ENCODE results near the gene CLEC2B.

The CLEC2B gene

GRCh38 chr12:9870286-9870866, 1.2 kb upstream of the CLEC2B start:
- in situ Hi-C loops (cut with HindIII; ENCODE audit: low sequenced_read_pairs), result no loop called here

GRCh38 chr12:9868951-9869306, 225 bp downstream of the CLEC2B start:
- in situ Hi-C loops (cut with HindIII; ENCODE audit: low sequenced_read_pairs), result no loop called here

- in situ Hi-C loops (cut with HindIII; ENCODE audit: low sequenced_read_pairs), result no loop called here
Observed at GRCh38 chr12:9868311-9868801, 798 bp downstream of the CLEC2B start.

- in situ Hi-C loops (cut with HindIII; ENCODE audit: low sequenced_read_pairs), result no loop called here
Observed at GRCh38 chr12:9867531-9867930, 1.6 kb downstream of the CLEC2B start.

- in situ Hi-C loops (cut with HindIII; ENCODE audit: low sequenced_read_pairs), result no loop called here
Observed at GRCh38 chr12:9866860-9867269, 2.3 kb downstream of the CLEC2B start.

GRCh38 chr12:9864913-9865675, 4.1 kb downstream of the CLEC2B start:
- in situ Hi-C loops (cut with HindIII; ENCODE audit: low sequenced_read_pairs), result no loop called here

GRCh38 chr12:9858135-9858534, 11.0 kb downstream of the CLEC2B start:
- in situ Hi-C loops (cut with HindIII; ENCODE audit: low sequenced_read_pairs), result no loop called here

GRCh38 chr12:9856894-9857293, 12.3 kb downstream of the CLEC2B start:
- in situ Hi-C loops (cut with HindIII; ENCODE audit: low sequenced_read_pairs), result no loop called here

- in situ Hi-C loops (cut with HindIII; ENCODE audit: low sequenced_read_pairs), result no loop called here
Observed at GRCh38 chr12:9856151-9856550, 13.0 kb downstream of the CLEC2B start.

- in situ Hi-C loops (cut with HindIII; ENCODE audit: low sequenced_read_pairs), result no loop called here
Observed at GRCh38 chr12:9851927-9852326, 17.2 kb downstream of the CLEC2B start.

- in situ Hi-C loops (cut with HindIII; ENCODE audit: low sequenced_read_pairs), result no loop called here
Observed at GRCh38 chr12:9851050-9851449, 18.1 kb downstream of the CLEC2B start.

- in situ Hi-C loops (cut with HindIII; ENCODE audit: low sequenced_read_pairs), result no loop called here
Observed at GRCh38 chr12:9848899-9849298, 20.3 kb downstream of the CLEC2B start.

GRCh38 chr12:9843407-9843806, 25.7 kb downstream of the CLEC2B start:
- in situ Hi-C loops (cut with HindIII; ENCODE audit: low sequenced_read_pairs), result no loop called here

- in situ Hi-C loops (cut with HindIII; ENCODE audit: low sequenced_read_pairs), result no loop called here
Observed at GRCh38 chr12:9831720-9832119, 37.4 kb downstream of the CLEC2B start.

- in situ Hi-C loops (cut with HindIII; ENCODE audit: low sequenced_read_pairs), result no loop called here
Observed at GRCh38 chr12:9829982-9830381, 39.2 kb downstream of the CLEC2B start.

GRCh38 chr12:9829483-9829882, 39.7 kb downstream of the CLEC2B start:
- in situ Hi-C loops (cut with HindIII; ENCODE audit: low sequenced_read_pairs), result no loop called here

GRCh38 chr12:9827209-9827888, 41.8 kb downstream of the CLEC2B start, which contains the start of gene KLRF1:
Gene KLRF1, plus strand, starts transcription at chr12:9827481. Its CDS starts 64 bp downstream, at chr12:9827545.
- in situ Hi-C loops (cut with HindIII; ENCODE audit: low sequenced_read_pairs), result no loop called here

GRCh38 chr12:9820281-9820930, 48.7 kb downstream of the CLEC2B start:
- in situ Hi-C loops (cut with HindIII; ENCODE audit: low sequenced_read_pairs), result no loop called here

- in situ Hi-C loops (cut with HindIII; ENCODE audit: low sequenced_read_pairs), result no loop called here
Observed at GRCh38 chr12:9813821-9814798, 55.0 kb downstream of the CLEC2B start.

- in situ Hi-C loops (cut with HindIII; ENCODE audit: low sequenced_read_pairs), result no loop called here
Observed at GRCh38 chr12:9811621-9812020, 57.5 kb downstream of the CLEC2B start.
